CD4-positive, alpha-beta T cell (primary cell): ENCODE measurements around the gene MDM1. TPM values are rescaled to one million over a fixed set of nuclear protein-coding genes. Genes with fewer than 3 reads are reported as not detected.

Experiments
- ATAC-seq: fragments of 200-7000 bp; cut with Tn5 transposase; one replicate; pipeline ENCODE4 v1.10.0; 2022; ENCODE audit warnings: mild to moderate bottlenecking; ENCODE audit not compliant: poor library complexity
- CTCF ChIA-PET: fragments of 350-600 bp; sonication (Branson Sonifier 250); formaldehyde crosslinking; loops from one replicate; lab custom pipeline; 2021; ENCODE audit warnings: antibody characterized with exemption, inconsistent platforms; lab: Charles Lee
- POLR2A ChIA-PET: fragments of 350-600 bp; sonication (Branson Sonifier 250); formaldehyde crosslinking; loops from one replicate; lab custom pipeline; 2021; ENCODE audit warnings: antibody characterized with exemption, inconsistent platforms; lab: Charles Lee
- DNase-seq, 14 experiments: peaks; one replicate each; pipeline ENCODE4 v3.0.0-alpha.2; 2013 to 2020; ENCODE audit warnings: mixed read lengths in 2 of 14
- H3K27ac ChIP-seq, 2 donors: one replicate each; pipeline versions ENCODE4 v1.5.1 to v1.7.0; 2013; ENCODE audit warnings: low read length in 2 of 2, low read depth in 1 of 2, mild to moderate bottlenecking in 1 of 2
- H3K27me3 ChIP-seq, 2 experiments: 1 replicate in 1 of 2; 2 replicates in 1 of 2; pipeline versions ENCODE4 v1.6.1 to v1.7.0; 2013; ENCODE audit warnings: low read length in 2 of 2, control low read depth in 1 of 2, mild to moderate bottlenecking in 1 of 2, moderate library complexity in 1 of 2; ENCODE audit not compliant: insufficient read depth in 2 of 2, control insufficient read depth in 1 of 2
- H3K36me3 ChIP-seq: one replicate; pipeline ENCODE4 v1.6.1; 2013; ENCODE audit warnings: low read length, control low read depth; ENCODE audit not compliant: insufficient read depth
- H3K4me1 ChIP-seq: one replicate; pipeline ENCODE4 v1.6.1; 2013; ENCODE audit warnings: low read length, control low read depth; ENCODE audit not compliant: insufficient read depth
- H3K4me3 ChIP-seq: one replicate; pipeline ENCODE4 v1.5.1; 2013; ENCODE audit warnings: mild to moderate bottlenecking, low read length, moderate library complexity
- H3K9me3 ChIP-seq, 2 experiments: 1 replicate in 1 of 2; 2 replicates in 1 of 2; pipeline versions ENCODE4 v1.6.1 to v1.7.0; 2013; ENCODE audit warnings: low read length in 2 of 2, mild to moderate bottlenecking in 2 of 2, control low read depth in 1 of 2, moderate library complexity in 1 of 2; ENCODE audit not compliant: control insufficient read depth in 1 of 2, insufficient read depth in 1 of 2
- H3K27ac Mint-ChIP-seq: one replicate; pipeline ENCODE4 v1.8.0; 2020; ENCODE audit warnings: mixed read lengths
- H3K27me3 Mint-ChIP-seq: one replicate; pipeline ENCODE4 v1.8.0; 2021; ENCODE audit warnings: mixed read lengths
- H3K36me3 Mint-ChIP-seq: one replicate; pipeline ENCODE4 v1.8.0; 2021; ENCODE audit warnings: low read depth, mixed read lengths
- H3K4me1 Mint-ChIP-seq: one replicate; pipeline ENCODE4 v1.8.0; 2021; ENCODE audit warnings: low read depth, mixed read lengths
- H3K4me3 Mint-ChIP-seq: one replicate; pipeline ENCODE4 v1.8.0; 2020; ENCODE audit warnings: mild to moderate bottlenecking, mixed read lengths
- H3K9me3 Mint-ChIP-seq: one replicate; pipeline ENCODE4 v1.8.0; 2020; ENCODE audit warnings: mixed read lengths
- CTCF ChIP-seq: fragments of 200-600 bp; IDR thresholded peaks from one replicate; pipeline ENCODE4 v1.8.0; 2022; ENCODE audit warnings: antibody characterized with exemption, mild to moderate bottlenecking
- intact Hi-C, 2 experiments: fragments of 100-400 bp; cut with DNase I in 1 of 2; cut with micrococcal nuclease in 1 of 2; formaldehyde crosslinking; loops; one replicate each; pipeline versions ENCODE4 v1.15.1 to v1.9.0; 2023 to 2025; cut with DNase I, micrococcal nuclease
- total RNA-seq, 174 experiments: library from RNA in 2 of 174; stranded (reverse) in 2 of 174; gene quantifications; one replicate each; pipeline ENCODE4 v1.2.3 and lab custom pipeline; 2021 to 2026

The MDM1 gene
- total RNA-seq, 2 experiments from 2014 or later = 11.0 to 11.6 TPM

GRCh38 chr12:68297929-68298328, 34.2 kb downstream of the MDM1 start:
- Histone ChIP-seq H3K9me3 (no peaks in the 10 kb centered on the region), H3K4me1 (no peaks in the 10 kb centered on the region), H3K36me3 (peaks cover 36% of the 10 kb centered on the region), H3K27me3 (no peaks in the 10 kb centered on the region), H3K4me3 (no peak overlapping the region), H3K27ac (no peak overlapping the region)
- intact Hi-C loops = no loop called here
- DNase-seq (no peak), ATAC-seq (no peak)
- Mint-ChIP-seq H3K4me3 (no peak overlapping the region), H3K4me1 (peaks cover 4% of the 10 kb centered on the region), H3K27me3 (no peaks in the 10 kb centered on the region), H3K36me3 (peaks cover 81% of the 10 kb centered on the region), H3K9me3 (peaks cover 5% of the 10 kb centered on the region), H3K27ac (no peak overlapping the region)
- no peak for TF ChIP-seq CTCF
- ChIA-PET CTCF (no interaction called here), POLR2A (no interaction called here)

- Histone ChIP-seq H3K4me3 (no peak overlapping the region), H3K36me3 (peaks cover 17% of the 10 kb centered on the region), H3K9me3 (no peaks in the 10 kb centered on the region), H3K4me1 (peaks cover 4% of the 10 kb centered on the region), H3K27me3 (no peaks in the 10 kb centered on the region), H3K27ac (no peak overlapping the region)
- ChIA-PET POLR2A (no interaction called here), CTCF (no interaction called here)
- Mint-ChIP-seq H3K36me3 (peaks cover 45% of the 10 kb centered on the region), H3K4me1 (peaks cover 22% of the 10 kb centered on the region), H3K27ac (no peak overlapping the region), H3K4me3 (no peak overlapping the region), H3K27me3 (no peaks in the 10 kb centered on the region), H3K9me3 (no peaks in the 10 kb centered on the region)
- no peak for DNase-seq
- ATAC-seq = no peak
- intact Hi-C loops = no loop called here
- TF ChIP-seq CTCF = no peak
These were observed 37.9 kb downstream of the MDM1 start for GRCh38 chr12:68294251-68294650.

GRCh38 chr12:68293347-68293746, 38.8 kb downstream of the MDM1 start:
- Mint-ChIP-seq H3K4me3 (no peak overlapping the region), H3K27ac (no peak overlapping the region), H3K27me3 (no peaks in the 10 kb centered on the region), H3K9me3 (no peaks in the 10 kb centered on the region), H3K4me1 (peaks cover 22% of the 10 kb centered on the region), H3K36me3 (peaks cover 36% of the 10 kb centered on the region)
- TF ChIP-seq CTCF = no peak
- Histone ChIP-seq H3K4me1 (peaks cover 4% of the 10 kb centered on the region), H3K27ac (no peak overlapping the region), H3K27me3 (no peaks in the 10 kb centered on the region), H3K9me3 (no peaks in the 10 kb centered on the region), H3K4me3 (no peak overlapping the region), H3K36me3 (peaks cover 14% of the 10 kb centered on the region)
- intact Hi-C loops = no loop called here
- no peak for ATAC-seq
- CTCF ChIA-PET = no interaction called here
- no peak for DNase-seq
- POLR2A ChIA-PET = no interaction called here
